Islet precursor cell (in vitro differentiated cells): ENCODE measurements around the gene BMPER.

ENCODE experiments used
- DNase-seq: peaks from one replicate; pipeline ENCODE4 v3.0.0-alpha.2; 2018

The BMPER gene

DNA sequence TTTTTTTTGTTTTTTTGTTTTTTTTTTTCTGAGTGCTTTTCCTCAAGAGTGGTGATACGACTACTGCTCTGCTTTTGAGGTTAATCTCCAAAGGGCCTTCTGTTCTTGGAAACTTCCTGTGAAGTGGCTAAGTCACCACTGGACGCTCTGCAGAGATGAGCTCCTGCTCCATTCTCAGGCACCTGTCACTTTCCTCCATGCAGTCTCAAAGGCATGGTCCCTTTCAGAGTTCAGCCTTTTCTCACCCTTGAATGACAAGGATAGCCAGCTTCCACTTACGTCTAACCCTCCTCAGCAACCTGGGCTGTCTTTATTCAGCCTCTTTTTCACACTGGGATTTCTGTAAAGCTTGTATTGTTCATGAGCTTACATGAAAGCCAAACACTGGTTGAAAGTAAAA lies 65.8 kb downstream of the BMPER start:
- no peak for DNase-seq

GRCh38 chr7:33973231-33974015 lies 68.1 kb downstream of the BMPER start:
- DNase-seq, result peak; percentile 91

DNA sequence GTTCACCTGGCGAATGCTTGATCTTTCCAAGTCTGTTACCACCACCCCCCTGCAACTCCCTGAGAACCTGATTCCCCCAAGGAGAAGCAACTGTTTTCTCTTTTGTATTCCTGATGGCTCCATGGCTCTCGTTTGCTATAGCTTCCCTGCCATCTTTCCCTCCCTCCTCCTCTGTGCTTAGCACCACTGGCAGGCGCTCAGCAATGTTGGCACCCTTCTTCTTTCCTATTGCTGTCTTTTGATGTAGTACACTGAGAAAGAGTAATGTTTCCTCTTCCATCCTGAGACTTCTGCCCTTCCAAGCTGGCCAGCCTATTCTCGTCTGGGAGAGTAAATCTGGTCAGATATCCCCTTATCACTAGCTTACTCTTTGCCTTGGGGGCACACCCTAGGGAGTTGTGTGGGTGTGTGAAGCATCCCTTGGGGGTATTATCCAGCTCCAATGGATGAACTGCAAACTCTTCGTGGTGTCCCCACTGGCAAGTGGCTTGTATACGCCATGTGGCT lies 74.0 kb downstream of the BMPER start:
- no peak for DNase-seq

GRCh38 chr7:33979807-33980355 lies 74.5 kb downstream of the BMPER start:
- DNase-seq, result peak; percentile 82

GRCh38 chr7:33981226-33981625 lies 75.9 kb downstream of the BMPER start:
- DNase-seq, result no peak

- no peak for DNase-seq
These were observed 76.5 kb downstream of the BMPER start for GRCh38 chr7:33981671-33982424.

DNA sequence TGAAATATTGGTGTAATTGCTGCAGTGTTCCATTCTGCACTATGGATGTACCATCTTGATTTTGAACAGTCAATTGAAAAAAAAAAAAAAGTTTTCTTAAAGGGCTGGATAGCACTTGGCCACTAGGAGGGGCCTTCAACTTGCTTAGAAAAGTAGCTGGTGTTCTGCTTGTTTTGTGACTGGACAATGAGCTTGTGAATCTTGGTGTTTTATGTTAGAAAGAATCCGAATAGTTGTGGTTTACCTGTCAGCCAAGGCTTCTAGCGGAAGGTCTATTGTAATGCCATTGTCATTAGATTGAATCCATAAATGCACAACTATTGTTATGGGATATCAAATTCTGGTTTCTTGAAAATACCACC lies 77.1 kb downstream of the BMPER start:
- DNase-seq, result no peak

DNA sequence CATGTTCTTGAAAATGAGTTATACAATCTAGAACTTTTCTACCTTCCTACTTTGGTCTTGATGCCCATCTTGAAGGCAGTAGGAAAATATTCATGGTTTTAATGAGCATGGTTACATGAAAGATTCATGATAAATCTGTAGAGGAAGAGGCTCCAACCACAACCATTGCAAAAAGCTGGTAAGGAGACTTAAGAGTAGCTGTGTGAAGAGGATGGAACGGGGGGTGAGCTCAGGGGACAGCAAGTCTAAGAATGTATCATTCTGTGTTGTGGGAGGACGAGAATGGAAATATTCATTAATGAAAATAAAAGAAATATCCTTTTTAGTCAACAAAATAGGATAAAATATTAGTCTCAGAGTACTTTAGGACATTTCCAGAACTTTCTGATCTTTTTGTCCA lies 81.1 kb downstream of the BMPER start:
- no peak for DNase-seq

GRCh38 chr7:33986951-33987947 lies 81.9 kb downstream of the BMPER start:
- peak; percentile 97 for DNase-seq

DNA sequence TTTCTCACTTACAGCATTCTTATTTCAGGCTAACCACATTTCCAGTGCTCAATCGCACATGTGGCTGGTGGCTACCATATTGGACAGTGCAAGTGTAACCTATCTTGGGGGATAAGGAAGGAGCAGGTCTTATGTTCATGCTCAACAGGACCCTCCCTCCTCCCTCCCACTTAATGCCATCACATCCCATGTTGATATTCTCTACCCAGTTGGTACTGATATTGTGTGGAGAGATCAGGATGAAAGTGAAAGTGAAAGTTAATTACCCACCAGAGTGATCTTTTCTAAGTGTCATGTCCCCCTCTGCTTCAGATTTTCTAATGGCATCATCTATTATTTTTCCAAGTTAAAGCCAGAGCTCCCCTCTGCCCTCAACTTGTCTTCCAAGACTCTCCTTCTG lies 91.6 kb downstream of the BMPER start:
- no peak for DNase-seq

GRCh38 chr7:33998476-33998875 lies 93.1 kb downstream of the BMPER start:
- no peak for DNase-seq

- DNase-seq, result no peak
These were observed 105.8 kb downstream of the BMPER start for GRCh38 chr7:34011017-34011695.

DNA sequence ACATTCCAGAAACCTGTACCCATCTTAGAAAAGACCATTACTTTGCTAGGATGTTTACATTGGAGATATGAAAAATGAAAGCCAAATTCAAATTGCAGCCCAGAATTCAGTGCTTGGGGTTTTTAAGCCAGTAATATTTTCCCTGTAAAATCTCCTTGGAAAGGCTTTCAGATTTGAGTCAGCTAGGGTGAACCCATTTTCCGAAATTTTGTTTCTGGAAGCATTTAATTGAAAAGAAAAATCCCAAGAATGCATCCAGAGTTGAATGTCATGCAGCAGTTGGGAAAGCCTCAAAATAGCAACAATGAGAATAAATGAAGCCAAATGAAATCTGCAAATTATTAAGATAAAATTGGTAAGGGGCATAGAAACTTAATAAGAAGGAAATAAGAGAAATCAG lies 106.4 kb downstream of the BMPER start:
- DNase-seq, result no peak

DNA sequence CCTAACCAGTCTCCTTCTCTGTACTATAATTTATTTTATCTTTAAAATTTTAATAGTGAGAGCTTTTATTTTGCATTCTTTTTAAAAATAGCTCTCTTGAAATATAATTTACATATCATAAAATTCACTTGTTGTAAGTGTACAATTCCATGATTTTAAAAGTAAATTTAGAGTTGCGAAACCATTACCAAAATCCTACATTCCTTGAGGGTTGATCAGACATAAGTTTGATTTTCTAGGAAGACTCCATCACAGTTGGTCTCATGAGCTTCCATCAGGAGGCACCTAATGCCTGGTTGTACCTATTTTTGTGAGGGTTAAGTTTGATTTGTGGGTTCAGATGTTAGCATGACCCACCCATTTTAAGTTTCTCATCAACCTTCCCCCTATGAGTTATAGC lies 108.1 kb downstream of the BMPER start:
- no peak for DNase-seq

DNA sequence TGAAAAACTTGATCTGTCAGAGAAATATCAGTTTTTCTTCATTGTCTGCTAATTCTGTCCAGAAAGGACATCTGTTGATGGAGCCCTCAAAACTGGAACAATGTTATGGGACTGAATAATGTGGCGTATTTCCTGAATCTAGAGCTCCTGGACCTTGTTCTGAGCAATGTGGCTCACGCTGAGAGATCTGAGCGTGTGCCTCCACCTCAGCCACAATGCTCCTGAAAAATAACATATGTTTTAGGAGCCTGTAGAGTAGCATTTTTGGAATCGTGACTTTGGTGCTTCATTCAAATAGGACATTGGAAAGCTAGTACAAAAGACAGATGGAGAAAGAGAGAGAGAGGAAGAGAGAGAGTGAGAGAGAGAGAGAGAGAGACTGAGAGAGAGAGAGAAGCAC lies 110.3 kb downstream of the BMPER start:
- DNase-seq, result no peak

DNA sequence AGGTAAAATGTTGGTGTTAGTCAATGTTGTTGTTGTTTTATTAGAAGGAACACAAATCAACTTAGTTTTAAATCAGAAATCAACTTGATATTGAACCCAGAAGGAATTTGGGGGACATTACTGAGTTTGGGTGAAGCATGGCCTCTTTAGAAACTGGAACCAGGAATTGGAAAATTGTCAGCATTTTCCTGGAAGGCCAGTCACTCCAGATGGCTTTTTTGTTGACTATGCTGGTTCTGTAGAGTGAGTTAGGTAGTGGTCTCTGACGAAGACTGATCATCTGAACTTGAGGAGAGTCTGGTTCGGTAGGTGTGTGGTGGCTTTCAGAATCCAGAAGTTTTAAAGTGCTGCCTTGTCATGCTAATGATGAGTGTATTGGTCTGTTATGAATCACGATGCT lies 111.5 kb downstream of the BMPER start:
- DNase-seq, result no peak

DNA sequence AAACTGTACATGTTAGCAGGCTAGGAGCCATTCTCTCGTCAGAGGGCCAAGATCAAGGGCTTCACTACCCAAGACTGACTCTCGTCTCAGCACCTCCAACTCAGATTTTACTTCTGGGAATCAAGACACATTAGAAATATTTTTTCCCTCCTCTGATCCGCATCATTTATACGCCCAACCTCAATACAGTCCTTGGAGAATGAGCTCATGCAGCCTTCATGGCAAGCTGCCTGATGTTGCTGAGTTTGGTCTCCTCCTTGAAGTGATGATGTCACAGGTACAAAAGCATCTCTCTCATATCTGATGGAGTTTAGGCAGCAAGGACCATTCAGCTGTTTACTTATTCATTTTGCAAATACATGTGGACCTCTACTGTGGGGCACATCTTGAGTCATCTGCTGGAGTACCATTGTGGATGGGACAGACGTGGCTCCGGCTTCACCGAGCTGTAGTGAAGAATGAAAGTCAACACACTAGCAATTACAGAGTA lies 114.0 kb downstream of the BMPER start:
- no peak for DNase-seq

GRCh38 chr7:34022626-34023025 lies 117.3 kb downstream of the BMPER start:
- no peak for DNase-seq

DNA sequence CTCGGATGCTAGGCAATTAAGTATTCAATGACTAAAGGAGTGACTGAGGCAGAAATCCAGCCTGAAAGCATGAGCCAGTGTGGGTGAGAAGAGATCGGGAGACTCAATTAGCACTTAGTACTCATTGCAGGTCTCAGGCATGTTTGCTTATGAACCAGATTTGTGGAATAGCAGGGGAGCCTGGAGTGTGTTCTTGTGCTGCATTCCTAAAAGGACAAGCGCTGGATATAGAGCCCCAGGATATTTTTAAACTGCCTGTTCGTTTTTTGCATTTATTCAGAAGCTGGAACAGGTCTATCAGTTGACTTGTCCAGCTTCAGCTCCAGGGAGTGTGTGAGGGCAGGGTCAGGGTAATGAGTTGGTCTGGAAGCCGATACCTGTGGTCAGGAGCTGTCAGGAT lies 120.3 kb downstream of the BMPER start:
- no peak for DNase-seq

GRCh38 chr7:34026481-34027190 lies 121.3 kb downstream of the BMPER start:
- no peak for DNase-seq

DNA sequence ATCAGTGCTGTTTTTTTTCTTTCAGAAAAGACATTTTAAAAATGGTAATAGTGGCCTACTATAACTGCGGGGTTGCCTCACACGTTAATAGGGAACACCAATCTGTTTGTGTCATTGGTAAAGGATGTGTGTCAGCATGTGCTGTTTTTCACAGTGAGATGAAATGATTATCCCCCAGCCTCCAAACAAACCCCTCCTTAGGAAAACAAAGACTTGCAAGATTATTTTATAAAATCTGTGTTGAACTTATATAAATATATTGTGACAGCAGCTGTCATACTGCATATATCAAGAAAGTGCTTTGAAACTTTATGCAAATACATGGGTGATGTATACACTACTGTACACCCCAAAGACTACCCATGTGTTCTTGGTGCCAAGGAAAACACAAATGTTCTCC lies 125.8 kb downstream of the BMPER start:
- DNase-seq, result no peak
